HG03565 (cell line): ENCODE data around the gene CD209.
A peak's percentile ranks its signal among the peaks of the same experiment; 100 is the strongest.

Experiments
- ATAC-seq: cut with Tn5 transposase; IDR thresholded peaks from one replicate; pipeline ENCODE4 v1.9.1; 2021; ENCODE audit warnings: mild to moderate bottlenecking, moderate library complexity; ENCODE audit not compliant: unreplicated experiment

The CD209 gene

GRCh38 chr19:7706188-7706954 is 41.0 kb downstream of the CD209 start:
- no peak for ATAC-seq

GRCh38 chr19:7705387-7706187 is 41.7 kb downstream of the CD209 start:
- no peak for ATAC-seq

DNA sequence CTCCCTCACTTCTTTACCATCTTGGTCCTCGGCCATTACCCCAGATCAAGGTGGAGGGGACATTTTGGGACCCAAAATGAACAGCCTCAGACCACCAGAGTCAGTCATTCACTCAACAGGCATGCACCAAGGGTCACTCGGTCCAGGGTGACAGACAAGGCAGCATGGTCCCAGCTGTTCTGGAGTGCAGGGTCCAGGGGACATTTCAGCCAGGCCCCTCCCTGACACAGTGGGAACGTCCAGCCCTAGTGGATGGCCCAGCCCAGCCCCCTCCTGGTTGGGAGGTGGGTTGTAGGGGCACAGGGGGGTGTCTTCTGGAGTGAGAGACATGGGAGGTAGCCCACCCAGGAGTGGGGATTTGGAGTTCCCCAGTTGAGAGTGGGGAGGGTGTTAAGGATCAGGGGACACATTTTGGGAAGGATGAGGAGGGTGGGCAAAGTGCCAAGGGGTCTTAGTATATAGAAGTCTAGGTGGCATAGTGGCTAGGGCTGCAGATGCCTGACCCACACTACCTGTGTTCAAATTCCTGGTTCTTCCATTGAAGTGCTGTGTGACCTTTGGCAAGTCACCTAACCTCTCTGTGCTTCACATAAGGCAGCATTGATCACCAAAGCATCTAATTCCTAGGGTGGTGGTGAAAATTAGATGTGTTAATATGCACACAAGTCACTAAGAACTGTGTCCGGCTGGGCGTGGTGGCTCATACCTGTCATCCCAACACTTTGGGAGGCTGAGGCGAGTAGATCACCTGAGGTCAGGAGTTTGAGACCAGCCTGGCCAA is 42.9 kb downstream of the CD209 start:
- ATAC-seq, result no peak

GRCh38 chr19:7703332-7703731 is 44.0 kb downstream of the CD209 start:
- no peak for ATAC-seq

DNA sequence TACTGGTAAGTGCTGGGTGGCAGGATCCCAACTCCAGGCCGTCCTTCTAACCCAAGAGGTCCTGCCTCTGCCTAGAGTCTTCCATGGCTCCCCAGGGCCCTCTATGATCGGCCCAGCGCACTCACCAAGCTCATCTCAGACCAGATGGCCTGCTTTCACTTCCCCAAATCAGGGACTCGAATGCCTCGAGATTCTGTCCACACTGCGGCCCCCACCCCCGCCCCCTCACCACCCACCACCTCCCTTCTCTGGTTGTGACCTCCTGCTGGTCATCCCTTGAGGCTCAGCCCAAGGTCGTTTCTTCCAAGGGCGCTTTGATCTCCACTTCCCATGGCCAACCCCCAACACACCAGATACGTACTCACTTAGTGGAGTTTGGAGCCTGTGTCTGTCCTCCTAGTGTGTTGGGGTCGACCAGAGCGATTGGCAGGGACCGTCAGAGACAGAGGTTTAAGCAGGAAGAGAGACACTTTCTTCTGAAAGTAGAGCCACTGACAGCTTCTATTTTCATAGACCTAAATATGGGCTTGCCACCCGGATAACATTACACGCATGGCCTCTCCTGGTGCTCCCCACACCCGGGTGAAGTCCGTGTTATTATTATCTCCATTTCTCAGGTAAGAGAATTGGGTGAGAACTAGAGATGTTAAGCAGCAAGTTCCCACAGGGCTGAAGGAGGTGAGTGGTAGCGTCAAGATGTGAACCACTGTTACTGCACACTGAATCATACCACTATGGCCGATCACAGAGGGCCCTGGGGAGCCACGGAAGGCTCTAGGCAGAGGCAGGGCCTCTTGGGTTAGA is 45.5 kb downstream of the CD209 start, which contains the start of gene FCER2:
Gene FCER2 (minus strand): TSS at position 478 of the 804 bp plus-strand sequence. CDS start 2,371 bp downstream, outside the sequence.
- peak; percentile 52 for ATAC-seq

DNA sequence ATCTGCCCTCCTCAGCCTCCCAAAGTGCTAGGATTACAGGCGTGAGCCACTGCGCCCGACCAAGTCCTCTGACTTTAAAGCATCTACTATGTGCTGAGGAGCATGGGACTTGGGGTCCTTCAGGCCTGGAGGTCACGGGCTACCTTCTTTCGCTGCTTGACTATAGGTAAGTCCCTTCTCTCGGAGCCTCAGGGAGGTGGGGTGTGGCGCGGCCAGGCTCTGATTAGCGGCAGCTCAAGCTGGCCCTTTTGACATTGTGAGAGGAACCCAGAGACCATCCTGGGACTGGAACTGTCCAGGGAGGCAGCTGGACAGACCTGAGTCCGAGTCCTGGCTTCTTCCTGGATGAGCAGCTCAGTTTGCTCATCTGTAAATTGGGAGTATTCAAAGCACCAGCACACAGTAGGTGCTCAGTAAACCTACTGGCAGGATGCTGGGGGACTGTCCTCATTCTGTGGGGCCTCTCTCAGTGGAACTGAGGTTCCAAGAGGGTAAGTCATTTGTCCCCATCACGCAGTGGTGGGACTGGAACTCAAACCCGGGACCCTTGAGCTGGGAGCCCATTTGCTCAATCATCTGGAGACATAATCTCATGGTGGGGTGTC is 46.2 kb downstream of the CD209 start:
- ATAC-seq, result no peak

DNA sequence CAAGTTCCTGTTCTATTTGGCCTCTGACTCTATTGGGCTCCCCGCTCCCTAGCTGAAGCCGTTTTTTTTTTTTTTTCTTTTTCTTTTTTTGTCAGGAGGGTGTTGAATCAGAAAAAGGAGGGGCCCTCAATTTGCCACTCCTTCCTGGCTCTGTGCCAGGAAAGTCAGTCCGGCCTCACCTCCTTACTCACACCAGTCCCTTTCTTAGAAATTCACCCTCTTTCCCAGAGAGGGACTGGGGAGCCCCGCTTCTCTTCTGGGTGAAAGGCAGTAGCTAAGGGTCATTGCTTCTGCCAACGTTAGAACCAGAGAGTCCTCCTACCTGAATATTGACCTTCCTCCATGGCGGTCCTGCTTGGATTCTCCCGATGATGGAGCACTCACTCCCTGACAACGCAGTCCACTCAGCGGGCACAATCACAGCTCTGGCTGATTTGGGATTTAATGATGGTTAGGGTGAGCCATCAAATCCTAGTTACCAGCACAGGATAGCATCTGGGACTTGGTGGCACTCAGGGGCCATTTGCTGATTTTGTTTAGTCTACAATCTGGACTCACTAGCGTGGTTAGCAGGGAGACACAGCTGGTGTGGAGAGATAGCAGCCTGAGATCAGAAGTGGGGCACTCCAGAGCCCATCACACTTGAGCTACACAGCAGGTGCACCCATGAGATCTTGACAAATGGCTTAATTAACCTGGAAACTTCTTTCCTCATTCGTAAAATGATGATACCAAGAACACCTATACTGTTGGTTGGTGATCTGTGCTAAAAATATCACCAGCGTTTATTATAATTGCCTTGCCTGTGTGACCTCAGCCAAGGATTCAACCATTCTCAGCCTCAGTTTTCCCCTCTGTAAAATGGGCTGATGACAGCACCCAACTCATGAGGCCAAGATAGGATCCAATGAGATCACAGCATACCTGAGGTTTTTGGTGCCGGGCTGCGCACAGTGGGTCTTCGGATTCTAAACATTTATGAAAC is 47.6 kb downstream of the CD209 start:
- ATAC-seq, result no peak

- ATAC-seq, result no peak
These were observed 48.3 kb downstream of the CD209 start for GRCh38 chr19:7699003-7699402.

- ATAC-seq, result no peak
These were observed 48.8 kb downstream of the CD209 start for GRCh38 chr19:7698583-7698982.

- no peak for ATAC-seq
These were observed 49.5 kb downstream of the CD209 start for GRCh38 chr19:7697721-7698287.

DNA sequence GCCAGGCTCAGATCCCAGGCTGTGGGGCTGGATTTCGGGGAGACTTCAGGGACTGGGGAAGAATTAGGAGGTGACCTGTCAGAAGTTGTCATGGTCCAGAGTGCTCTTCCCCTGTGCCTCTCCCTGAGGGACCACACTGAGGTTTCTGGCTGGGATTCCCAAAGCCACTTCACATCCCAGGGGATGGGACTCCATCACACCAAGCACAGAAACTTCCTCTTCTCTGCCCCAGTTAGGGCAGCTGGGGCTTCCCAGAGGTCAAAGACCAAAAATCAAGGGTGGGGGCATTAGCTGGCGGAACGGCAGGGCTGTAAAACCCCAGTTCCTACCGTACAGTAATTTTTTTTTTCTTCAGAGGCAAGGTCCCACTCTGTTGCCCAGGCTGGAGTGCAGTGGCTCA is 52.8 kb downstream of the CD209 start:
- ATAC-seq, result no peak

DNA sequence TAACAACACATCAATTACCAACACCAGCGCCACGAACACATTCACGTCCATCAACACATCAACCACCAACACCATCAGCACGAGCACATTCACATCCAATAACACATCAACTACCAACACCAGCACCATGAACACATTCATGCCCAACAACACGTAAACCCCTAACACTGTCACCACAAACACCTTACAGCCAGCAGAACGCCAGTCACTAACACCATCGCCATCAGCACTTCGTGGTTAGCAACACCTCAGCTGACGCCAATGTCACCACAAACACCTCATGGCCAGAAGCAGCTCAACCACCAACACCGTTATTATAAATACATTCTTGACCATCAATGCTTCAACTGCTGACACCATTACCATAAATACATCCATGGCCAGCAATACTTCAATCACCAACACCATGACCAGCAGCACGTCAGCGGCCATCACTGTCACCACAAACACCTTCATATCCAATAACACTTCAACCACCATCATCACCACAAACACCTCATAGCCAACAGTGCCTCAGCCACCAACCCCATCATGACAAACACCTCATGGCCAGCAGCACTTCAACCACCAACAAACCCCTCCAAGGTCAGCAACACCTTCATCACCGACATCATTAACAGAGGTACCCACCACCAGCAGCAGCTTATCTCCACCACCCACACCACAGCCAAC is 54.8 kb downstream of the CD209 start:
- no peak for ATAC-seq

GRCh38 chr19:7691497-7691896 is 55.8 kb downstream of the CD209 start:
- ATAC-seq, result no peak

DNA sequence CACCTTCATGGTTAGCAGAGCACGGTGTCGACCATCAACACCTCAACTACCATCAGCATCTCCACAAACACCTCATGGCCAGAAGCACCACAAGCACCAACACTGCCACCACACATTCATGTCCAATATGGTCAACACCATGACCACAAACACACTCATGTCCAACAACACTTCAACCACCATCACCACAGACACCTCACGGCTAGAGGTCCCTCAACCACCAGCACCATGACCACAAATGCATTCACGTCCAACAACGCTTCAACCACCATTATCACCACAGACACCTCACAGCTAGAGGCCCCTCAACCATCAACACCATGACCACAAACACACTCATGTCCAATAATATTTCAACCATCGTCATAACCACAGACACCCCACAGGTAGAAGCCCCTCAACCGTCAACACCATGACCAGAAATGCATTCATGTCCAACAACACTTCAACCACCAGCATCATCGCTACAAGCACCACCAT is 56.5 kb downstream of the CD209 start:
- ATAC-seq, result no peak
